EH (cell line): ENCODE data around the gene KERA.
A peak's percentile ranks its signal among the peaks of the same experiment; 100 is the strongest.
"Not testable (repeated sequence)": the region's sequence is repeated elsewhere in the genome, so short reads cannot be mapped to it uniquely, and the experiment has no call there.

ENCODE experiments used
- DNase-seq: peaks from one replicate; pipeline ENCODE4 v3.0.0-alpha.2; 2015; ENCODE audit warnings: low read depth

Gene KERA, protein sequence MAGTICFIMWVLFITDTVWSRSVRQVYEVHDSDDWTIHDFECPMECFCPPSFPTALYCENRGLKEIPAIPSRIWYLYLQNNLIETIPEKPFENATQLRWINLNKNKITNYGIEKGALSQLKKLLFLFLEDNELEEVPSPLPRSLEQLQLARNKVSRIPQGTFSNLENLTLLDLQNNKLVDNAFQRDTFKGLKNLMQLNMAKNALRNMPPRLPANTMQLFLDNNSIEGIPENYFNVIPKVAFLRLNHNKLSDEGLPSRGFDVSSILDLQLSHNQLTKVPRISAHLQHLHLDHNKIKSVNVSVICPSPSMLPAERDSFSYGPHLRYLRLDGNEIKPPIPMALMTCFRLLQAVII

DNA sequence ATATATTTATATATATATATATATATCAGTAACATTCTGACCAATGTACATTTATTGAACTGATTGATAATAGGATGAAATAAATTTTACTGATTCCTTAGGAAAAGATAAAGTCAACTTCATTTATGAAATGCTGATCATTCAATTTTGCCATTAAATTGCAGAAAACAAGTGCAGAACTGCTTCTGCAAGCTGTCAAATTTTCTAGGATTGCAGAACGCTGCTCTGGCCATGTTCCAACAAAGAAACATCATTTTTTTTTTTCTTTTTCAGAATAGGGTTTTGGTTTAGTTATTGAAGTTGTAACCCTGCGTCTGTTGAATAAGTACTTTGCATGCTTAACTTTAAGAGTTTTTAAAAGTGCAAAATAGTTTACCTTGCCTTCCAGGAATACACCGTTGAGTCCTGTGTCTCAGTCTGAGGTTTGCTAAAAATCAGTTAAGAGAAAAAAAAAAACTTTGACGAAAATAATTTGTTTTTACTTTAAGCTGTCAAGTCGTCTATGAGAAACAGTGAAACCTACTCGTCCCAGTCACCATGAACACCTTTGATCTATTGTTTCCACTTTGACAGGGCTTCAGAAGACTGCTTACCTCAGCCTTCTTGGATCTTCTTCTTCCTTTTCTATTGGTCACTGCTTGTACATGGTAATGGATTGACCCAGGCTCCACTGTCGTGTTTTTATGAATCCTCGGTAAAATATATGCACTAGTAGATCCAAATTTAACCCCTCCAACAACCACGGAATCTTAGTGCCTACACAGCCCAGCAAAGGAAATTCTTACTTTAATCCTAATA, at the start of gene KERA:
KERA (minus strand) TSS at position 657 of the 798 bp plus-strand sequence. CDS start 1,743 bp downstream, outside the sequence.
- DNase-seq, result no peak

DNA sequence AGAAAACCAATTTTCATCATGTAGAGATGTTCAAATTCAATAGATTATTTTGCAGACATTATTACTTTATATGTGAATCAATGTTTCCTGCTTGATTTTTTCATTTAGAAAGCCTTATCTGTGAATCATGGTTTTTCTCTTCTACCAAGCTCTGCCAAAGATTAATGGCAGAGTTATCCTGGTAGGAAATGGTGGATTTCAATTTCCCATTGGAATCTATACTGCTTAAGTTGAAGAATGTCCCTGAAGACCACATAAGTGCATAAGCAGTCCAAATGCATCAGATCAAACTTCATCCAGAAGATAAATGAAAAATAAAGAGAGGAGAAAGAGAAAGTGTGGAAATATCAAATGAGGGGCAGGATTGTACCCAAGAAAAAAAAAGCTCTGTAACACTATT, 48.5 kb upstream of the KERA start:
- no peak for DNase-seq

DNA sequence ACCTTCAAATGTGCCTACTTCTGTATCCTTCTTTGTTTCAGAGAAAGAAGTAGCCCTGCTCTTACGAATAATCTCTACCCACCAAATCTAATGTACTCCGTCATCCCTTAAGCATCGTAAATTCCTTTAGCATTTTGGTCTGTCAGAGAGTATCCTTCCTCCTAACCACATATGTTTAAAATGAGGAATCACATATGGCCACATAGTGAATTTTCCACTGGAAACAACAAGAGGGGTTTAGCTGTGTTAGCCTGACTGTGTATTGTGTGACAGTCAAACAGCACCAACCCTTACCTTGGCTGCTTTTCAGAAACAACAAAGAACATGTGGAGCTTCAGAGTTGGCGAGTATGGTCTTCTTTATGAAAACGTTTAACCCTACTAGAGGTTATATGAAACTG, 48.0 kb upstream of the KERA start:
- DNase-seq, result peak; percentile 40

DNA sequence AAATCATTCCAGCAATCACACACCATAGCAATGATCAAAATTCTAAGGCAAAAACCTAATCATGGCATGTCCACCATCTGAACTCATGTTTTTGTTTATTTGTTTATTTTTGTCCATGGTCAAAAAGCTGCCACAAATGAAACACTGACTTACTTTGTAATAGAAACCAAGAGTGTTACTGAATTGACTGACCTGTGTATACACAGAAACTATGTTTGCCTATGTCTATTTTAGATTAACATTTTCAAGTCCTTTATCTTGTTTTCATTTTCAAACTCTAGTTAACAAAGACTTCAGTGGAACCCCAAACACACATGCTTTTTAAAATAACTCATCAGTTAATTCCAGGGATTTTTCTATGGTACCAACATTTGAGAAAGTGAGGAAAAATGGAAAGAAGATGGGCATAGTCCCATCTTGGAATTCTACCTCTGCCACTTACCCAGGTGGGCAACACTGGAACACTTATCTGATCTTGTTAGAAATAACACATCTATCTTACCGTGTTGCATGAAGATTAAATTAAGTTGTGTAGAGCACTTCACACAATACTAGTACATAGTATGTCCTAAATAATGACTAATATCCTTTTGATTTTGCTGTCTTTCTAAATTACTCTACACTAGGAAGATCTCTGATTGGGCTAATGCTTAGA, 47.1 kb upstream of the KERA start:
- no peak for DNase-seq

DNA sequence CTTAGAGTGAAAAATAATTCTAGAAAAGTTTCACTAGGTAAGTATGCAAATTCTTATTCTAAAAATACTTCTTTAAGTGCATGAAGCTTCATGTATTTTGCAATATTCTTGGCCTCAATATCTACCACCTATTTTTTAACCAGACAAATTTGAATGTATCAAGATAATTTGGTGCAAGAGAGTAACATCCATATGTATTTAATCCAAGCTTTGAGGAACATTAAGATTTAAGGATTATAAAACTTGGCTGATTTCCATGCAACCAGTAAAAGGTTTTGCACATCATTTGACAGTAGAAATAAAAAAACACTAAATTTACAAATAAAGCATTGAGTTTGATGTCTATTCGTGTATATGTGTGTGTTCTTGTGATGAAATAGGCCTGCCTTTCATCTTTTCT, 45.8 kb upstream of the KERA start:
- DNase-seq, result no peak

DNA sequence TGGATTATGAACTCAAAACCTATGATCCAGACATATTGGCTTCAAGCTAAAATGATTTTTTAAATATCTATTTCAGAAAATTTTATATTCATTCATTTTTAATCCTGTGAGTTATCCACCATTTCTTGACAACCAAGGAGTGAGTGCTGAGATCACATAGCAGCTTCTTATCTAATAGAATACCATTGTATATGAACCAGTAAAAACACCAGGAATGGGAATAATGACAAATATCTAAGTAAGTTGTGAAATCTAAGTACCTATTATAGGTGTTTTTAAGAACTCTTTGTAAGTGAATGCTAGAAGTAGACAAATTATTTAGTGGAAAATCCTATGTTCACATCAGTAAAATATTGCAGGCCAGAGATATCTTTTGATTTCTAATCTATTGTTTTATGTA, 45.3 kb upstream of the KERA start:
- no peak for DNase-seq

DNA sequence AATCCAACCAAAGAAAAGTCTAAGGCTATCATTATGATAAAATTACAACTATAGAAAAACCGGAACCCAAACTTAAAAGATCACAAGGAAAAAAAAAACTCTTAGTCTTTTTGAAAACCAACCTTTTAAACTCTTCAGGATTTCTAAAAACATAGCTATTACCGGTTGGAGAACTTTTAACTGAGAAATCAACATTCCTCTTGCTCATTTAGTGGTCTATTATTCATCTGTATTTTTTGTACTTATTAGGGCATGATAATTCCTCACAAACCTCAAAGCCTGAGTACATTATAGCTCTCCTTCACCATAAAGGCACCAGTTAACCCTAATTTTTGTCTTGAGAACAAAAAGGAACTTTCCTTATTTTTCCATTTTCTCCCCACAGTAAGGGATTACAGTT, 43.1 kb upstream of the KERA start:
- DNase-seq, result peak; percentile 72

DNA sequence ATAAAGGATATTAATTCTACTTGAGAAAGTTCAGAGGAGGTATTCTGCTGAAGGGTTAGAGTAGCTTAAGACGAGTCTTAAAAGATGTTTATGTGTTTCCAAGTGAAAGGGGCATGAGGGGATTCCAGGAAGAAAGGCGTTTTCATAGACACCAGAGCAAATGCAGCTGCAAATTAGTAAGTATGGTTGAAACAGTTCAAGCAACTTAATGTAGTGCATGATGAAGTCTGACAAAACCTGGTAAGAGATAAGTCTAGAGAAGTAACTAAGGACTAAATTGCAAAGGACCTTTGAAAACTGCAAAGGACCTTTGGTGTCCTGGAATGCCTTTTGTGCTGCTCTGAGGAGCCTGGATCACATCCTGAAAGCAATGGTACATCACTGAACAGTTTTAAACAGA, 42.0 kb upstream of the KERA start:
- no peak for DNase-seq

DNA sequence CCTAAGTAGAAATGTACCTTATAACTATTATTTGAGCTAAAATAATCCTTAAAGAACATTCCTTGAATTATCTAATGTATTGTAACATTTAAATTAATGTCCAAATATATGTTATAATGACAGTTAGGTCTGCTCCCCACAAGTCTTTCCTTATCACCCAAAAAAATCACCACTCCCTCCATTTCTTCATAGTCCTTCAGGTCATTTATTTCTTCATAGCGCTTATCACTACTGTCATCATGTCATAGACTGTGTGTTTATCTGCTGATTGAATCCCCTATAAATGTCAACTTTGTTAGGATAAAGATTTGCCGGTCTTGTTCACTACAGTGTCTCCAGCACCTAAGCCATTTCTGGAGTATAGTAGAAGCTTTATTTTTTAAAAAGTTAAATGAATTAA, 41.5 kb upstream of the KERA start:
- peak; percentile 13 for DNase-seq

DNA sequence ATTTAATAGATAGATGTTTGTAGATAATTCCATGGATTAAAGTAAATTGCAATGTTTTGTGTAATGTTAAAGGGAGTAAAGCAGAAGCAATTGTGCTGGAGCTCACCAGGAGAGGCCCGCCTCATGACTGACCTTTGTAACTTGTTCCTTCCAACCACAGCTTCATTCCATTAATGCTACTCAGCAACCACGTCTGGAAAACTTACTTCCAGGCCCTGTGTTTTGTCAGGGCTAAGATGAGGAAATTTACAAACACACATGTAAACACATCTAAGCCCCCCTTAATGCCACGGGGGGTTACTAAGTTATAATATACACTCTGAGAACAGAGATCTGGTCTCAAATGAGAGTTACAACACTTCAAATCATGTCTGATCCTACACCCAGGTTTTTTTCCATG, 41.1 kb upstream of the KERA start:
- peak; percentile 94 for DNase-seq

DNA sequence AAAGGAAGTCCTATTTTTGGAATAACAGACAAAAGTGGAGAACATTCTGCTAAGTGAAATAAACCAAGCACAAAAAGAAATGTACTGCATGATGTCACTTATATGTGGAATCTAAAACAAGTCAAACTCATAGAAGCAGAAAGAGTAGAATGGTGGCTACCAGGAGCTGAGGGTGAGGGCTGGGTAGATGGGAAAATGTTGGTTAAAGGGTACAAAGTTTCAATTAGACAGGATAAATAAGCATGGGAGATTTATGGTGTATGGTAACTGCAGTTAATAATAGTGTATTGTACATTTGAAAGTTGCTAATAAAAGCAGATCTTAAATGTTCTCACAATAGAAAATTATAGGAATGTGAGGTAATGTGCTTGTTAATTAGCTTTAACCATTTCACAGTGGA, 40.6 kb upstream of the KERA start:
- no peak for DNase-seq

DNA sequence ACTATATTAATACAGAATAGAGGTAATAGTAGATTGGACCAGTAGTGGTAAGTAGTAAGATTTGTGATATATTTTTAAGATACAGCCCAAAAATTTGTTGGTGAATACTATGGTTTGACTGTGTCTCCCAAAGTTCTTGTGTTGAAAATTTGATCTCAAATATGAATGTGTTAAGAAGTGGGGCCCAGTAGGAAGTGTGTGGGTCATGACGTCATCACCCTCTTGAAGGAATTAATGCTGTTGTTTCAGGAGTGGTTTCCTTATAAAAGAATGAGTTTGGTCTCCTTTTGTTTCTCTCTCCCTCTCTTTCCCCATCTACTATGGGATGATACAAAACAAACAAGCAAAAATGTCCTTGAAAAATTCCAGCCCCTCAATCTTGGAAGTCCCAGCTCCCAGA, 37.1 kb upstream of the KERA start:
- no peak for DNase-seq

DNA sequence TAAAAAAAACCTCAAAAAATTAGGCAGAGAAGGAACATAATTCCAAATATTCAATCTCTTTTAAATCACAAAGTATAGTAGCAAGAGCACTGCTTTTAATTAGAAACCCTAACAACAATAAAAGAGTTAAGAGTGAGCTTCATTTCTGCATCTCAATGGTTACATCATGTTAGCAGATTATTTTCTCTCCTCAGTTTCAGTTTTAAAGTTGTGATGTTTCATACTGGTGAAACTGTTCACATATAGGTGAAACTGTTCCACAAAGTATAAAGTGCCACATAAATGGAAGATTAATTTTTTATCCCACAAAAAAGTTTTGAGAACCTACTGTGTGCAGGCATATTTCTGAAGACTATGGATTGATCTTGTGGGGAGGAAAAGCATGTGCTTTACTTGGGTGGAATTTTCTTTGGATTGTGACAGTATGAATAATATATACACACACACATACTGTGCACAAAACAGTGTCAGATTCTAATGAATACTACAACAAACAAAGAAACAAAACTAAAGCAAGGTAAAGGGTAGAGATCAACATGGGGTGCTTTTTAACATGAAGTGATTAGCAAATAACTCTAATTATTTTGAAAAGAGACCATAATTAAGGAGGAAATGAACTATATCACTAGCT, 36.3 kb upstream of the KERA start:
- no peak for DNase-seq

DNA sequence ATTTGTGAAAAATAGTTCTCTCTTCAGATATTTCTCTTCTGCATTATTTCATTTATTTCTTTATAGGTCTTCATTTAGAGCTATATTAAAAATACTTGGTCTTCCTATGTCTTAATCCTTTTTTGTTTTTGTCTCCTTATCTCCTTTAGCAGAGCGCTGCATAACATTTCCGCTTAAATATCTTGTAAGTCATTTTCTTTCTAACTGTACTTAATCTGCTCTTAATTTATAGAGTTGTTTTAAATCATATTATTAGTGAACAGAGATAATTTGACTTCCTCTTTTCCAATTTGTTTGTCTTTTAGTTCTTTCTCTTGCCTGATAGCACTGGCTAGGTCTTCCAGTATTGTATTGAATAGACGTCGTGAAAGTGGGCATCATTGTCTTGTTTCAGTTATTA, 35.5 kb upstream of the KERA start:
- DNase-seq, result no peak

DNA sequence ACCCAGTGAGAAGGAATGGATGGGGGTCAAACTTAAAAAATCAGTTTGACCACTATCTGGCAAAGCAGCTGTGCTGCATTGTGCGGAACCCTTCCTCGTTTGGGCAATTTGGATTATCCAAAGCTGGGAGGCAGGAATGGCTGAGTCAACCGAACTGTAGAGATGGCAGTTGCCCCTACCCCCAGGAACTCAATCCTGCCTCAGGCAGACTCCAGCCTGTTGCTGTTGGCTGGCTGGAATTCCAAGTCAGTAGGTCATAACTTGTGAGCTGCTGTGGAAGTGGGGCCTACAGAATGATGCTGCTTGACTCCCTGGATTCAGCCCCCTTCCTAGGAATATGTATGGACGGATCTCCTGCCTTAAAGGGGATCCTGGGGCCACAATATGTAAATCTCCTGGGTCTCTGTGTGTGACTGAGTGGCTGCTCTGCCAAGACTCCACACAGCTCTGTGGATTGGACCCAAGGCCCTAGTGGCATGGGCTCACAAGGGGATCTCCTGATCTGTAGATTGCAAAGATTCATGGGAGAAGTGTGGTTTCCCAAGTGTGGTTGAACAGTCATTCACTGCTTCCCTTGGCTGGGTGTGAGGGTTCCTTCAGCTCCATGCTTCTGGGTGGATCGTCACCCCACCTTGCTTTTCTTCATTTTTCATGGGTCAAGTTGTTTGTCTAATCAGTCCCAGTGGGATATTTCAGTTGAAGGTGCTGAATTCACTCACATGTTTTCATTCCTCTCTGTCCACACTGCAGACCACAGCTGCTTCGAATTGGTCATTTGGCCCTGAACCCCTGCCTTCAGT, 34.3 kb upstream of the KERA start:
- peak; percentile 57 for DNase-seq

DNA sequence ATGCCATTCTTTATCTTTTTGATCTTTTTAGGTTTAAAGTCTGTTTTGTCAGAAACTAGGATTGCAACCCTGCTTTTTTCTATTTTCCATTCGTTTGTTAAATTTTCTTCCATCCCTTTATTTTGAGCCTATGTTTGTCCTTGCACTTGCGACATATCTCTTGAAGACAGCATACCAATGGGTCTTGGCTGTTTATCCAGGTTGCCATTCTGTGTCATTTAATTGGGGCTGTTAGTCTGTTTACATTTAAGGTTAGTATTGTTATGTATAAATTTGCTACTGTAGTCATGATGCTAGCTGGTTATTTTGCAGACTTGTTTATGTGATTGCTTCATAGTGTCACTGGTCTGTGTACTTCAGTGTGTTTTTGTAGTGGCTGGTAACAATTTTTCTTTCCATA, 32.1 kb upstream of the KERA start:
- not testable (repeated sequence) for DNase-seq

DNA sequence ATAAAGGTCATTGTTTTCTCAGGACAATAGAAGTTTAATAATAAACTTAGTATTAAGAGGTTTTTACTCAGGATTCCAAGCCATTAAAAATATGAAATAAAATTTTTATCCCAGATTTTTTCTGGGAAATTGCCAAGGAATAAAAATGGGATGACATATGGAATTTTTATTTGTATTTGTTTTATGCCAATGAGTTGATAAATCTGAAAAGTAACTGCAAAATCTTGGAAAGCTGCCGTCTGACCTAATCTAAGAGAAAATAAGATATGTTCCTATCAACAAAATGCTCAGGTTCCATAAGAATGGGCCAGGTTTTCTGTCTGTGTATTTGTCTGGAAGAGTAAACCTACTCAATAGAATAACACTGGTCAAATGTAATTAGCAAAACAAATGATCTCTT, 22.2 kb upstream of the KERA start:
- DNase-seq, result no peak

DNA sequence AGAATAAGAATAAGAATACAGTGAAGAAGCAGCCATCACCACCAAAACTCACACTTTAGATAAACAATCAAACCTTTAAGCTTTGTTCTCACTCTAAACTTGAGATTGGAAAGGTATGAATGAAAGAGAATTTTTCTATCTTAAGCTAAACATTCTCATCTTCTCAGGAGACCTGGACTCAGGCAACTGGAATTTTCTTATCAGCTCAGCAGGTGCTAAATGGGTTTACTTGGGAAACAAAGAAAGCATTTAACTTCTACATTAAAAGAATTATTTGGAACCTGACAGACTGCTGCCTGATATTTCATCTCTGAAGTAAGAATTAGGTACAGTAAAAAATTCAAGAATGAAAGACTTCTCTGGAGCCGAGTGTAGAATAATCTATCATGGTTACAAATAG, 20.7 kb upstream of the KERA start:
- no peak for DNase-seq

DNA sequence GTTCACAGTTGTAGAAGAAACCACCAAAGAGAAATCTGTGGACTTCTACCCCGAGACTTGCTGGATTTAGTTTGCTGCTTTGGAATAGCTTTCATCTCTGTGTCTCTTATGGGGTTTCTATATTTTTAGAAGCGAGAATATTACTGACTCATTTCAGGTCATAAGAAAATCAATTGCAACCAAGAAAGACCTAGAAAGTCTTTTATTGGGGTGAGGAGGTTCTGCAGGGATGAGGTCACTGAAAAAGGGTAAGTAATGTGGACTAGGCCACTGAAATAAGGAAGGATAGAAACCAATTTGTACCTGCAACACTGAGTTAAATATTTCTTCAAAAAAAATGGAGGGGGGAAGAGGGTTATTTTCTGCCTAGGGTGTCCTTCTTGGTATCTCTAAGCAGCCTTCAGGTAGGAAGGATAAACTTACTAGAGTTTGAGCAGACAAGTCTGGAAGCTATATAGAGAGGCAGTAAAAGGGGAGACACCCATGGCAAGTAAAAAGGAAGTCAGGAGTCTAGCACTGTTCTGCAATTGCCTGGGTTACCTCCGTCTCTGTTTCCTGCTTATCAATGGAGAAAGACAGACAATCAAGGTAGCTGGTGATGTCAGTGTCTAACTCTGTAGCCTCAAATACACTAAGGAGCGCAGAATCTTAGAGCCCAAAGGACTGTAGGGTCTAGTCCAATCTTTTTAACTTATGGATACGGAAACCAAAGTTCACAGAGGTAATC, 19.6 kb upstream of the KERA start:
- DNase-seq, result no peak

DNA sequence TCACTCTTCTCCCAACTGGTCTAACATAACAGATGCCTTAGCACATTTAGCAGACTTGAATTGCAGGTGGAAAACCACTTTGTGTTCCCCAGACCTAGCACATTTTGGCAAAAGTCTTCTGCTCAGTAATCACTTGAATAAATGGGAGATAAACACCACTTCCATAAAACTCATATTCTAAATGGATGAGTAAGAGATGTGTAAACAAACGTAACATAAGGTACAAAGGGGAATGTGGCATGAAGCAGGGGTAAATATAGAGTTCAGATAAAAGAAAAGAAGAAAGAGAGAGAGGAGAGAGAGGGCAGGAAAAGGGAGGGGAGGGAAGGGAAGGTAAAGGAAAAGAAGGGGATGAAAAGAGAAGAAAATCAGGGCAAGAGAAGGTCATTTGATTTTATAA, 17.0 kb upstream of the KERA start:
- DNase-seq, result no peak

DNA sequence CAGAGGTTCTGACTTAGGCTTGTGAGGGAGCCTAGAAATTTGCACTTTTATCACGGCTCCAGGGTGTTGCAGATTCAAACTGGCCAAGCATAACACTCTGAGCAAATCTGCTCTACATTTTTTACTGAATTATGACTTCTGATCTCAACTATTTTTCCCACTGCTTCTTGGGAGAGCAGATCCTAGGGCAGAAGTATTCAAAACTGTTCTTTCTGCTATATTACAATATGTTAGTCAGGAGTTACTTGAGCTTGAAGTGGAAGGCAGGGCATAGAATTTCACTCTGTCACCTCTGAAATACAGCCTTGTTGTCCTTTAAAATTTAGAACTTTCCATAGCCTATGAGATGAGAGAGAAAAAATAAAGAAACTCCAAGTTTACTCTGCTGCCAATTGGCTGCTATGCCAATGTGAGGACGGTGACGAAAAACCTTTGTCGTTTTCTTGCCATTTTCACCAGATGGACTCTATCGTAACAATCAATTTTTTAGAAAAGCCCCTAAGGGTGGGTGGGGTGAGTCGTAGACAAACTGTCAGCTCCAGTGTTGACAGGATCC, 16.4 kb upstream of the KERA start:
- no peak for DNase-seq
